PFSK-1 (cell line): ENCODE measurements around the gene SLC30A1. TPM values are rescaled to one million over a fixed set of nuclear protein-coding genes. Genes with fewer than 3 reads are reported as not detected.

Experiments used
- FOXP2 ChIP-seq: optimal IDR thresholded peaks from 2 replicates; pipeline ENCODE3; 2011; ENCODE audit warnings: borderline replicate concordance, control low read depth, inconsistent platforms; ENCODE audit not compliant: insufficient read depth; ENCODE audit errors: extremely low read length, extremely low read depth
- POLR2AphosphoS5 ChIP-seq: IDR thresholded peaks from 2 replicates; pipeline ENCODE4 v1.6.1; 2012; ENCODE audit warnings: low read depth, mild to moderate bottlenecking, control low read depth, low read length, moderate library complexity
- REST ChIP-seq, 2 experiments: IDR thresholded peaks; 2 replicates each; pipeline versions ENCODE4 v1.6.1 to v1.8.0; 2011 to 2012; ENCODE audit warnings: low read depth in 2 of 2, low read length in 2 of 2, control low read depth in 1 of 2, inconsistent platforms in 1 of 2, mild to moderate bottlenecking in 1 of 2, moderate library complexity in 1 of 2; ENCODE audit not compliant: insufficient read depth in 1 of 2
- SIN3A ChIP-seq: IDR thresholded peaks from 2 replicates; pipeline ENCODE4 v1.6.1; 2012; ENCODE audit warnings: mild to moderate bottlenecking, low read length, moderate library complexity, borderline replicate concordance; ENCODE audit not compliant: insufficient read depth
- TAF1 ChIP-seq: IDR thresholded peaks from 2 replicates; pipeline ENCODE4 v1.6.1; 2012; ENCODE audit warnings: low read length, control low read depth, borderline replicate concordance; ENCODE audit not compliant: insufficient read depth
- polyA plus RNA-seq: library from polyadenylated mRNA; unstranded; fragments of >200 nt; gene quantifications from one replicate; pipeline ENCODE4 v1.2.1, GENCODE V29; 2012; ENCODE audit warnings: low read depth, missing spikeins; ENCODE audit not compliant: insufficient read length

Gene SLC30A1
- 9.3 TPM for polyA plus RNA-seq

GRCh38 chr1:211578640-211579439 is at the start of gene SLC30A1:
TSS of gene SLC30A1 (minus strand) at chr1:211579161. CDS start at chr1:211578612, 549 bp downstream.
- peak; percentile 79 for TF ChIP-seq POLR2AphosphoS5
- no peak for TF ChIP-seq FOXP2
- TF ChIP-seq SIN3A, result no peak
- TF ChIP-seq TAF1, result 0 out of 2 replicates have a peak, but pooled peaks have one; percentile 77

- TF ChIP-seq SIN3A, result no peak
- TF ChIP-seq FOXP2, result no peak
- TF ChIP-seq TAF1, result no peak
- no peak for TF ChIP-seq REST (IDR thresholded peaks at IDR 0.05; ENCODE audit: insufficient read depth in 1 of 2, low read depth in 2 of 2, low read length in 2 of 2)
- TF ChIP-seq POLR2AphosphoS5, result no peak
Observed at GRCh38 chr1:211628417-211628816, 49.5 kb upstream of the SLC30A1 start.

- TF ChIP-seq SIN3A, result no peak
- TF ChIP-seq TAF1, result no peak
- TF ChIP-seq FOXP2, result no peak
- TF ChIP-seq POLR2AphosphoS5, result no peak
- no peak for TF ChIP-seq REST (IDR thresholded peaks at IDR 0.05; ENCODE audit: insufficient read depth in 1 of 2, low read depth in 2 of 2, low read length in 2 of 2)
Observed at GRCh38 chr1:211627259-211627658, 48.3 kb upstream of the SLC30A1 start.

GRCh38 chr1:211625040-211625439 is 46.1 kb upstream of the SLC30A1 start:
- TF ChIP-seq TAF1 (no peak), SIN3A (no peak), FOXP2 (no peak), POLR2AphosphoS5 (no peak), REST (IDR thresholded peaks at IDR 0.05; ENCODE audit: insufficient read depth in 1 of 2, low read depth in 2 of 2, low read length in 2 of 2) (no peak)

GRCh38 chr1:211623515-211623914 is 44.6 kb upstream of the SLC30A1 start:
- TF ChIP-seq TAF1 (no peak), REST (IDR thresholded peaks at IDR 0.05; ENCODE audit: insufficient read depth in 1 of 2, low read depth in 2 of 2, low read length in 2 of 2) (no peak), FOXP2 (no peak), SIN3A (no peak), POLR2AphosphoS5 (no peak)
